GM12878 (cell line): ENCODE data around the gene PCDH15. TPM values are rescaled to one million over a fixed set of nuclear protein-coding genes. Genes with fewer than 3 reads are reported as not detected.

ENCODE experiments used
- ATAC-seq: fragments of 200-7000 bp; cut with Tn5 transposase; 3 replicates; pipeline ENCODE4 v1.9.1; 2020; ENCODE audit warnings: mild to moderate bottlenecking, moderate library complexity
- BruUV-seq: library from RNA; stranded (reverse); fragments of 400-500 nt; replicated peaks from 2 replicates; lab custom pipeline; 2021; lab: Mats Ljungman, UMichigan
- CTCF ChIA-PET: fragments of 300-600 bp; sonication (Branson Sonifier 250); formaldehyde crosslinking; extraction: SDS; loops from one replicate; lab custom pipeline; 2021; ENCODE audit warnings: inconsistent platforms; lab: Yijun Ruan, JAX
- POLR2A ChIA-PET: fragments of 350-600 bp; formaldehyde crosslinking; extraction: SDS; loops from one replicate; lab custom pipeline; 2021; ENCODE audit warnings: inconsistent platforms; lab: Charles Lee
- RAD21 ChIA-PET: fragments of 300-600 bp; sonication (Branson Sonifier 250); formaldehyde crosslinking; loops from one replicate; lab custom pipeline; 2023; ENCODE audit warnings: antibody characterized with exemption; ENCODE audit not compliant: unreplicated experiment; lab: Charles Lee
- SMC1A ChIA-PET: fragments of 300-600 bp; sonication (Branson Sonifier 250); formaldehyde crosslinking; loops from one replicate; lab custom pipeline; 2023; ENCODE audit not compliant: unreplicated experiment, uncharacterized antibody; lab: Charles Lee
- DNase-seq: peaks from one replicate; pipeline ENCODE4 v3.0.0-alpha.2; 2011; ENCODE audit warnings: low read depth, low spot score
- FAIRE-seq: peaks from 3 replicates; lab custom pipeline; 2011; peaks lifted over from hg19 to GRCh38; lab: Jason Lieb, UNC
- H2AFZ ChIP-seq: 2 replicates; pipeline ENCODE4 v1.6.0; 2011; ENCODE audit warnings: low read depth, low read length, control low read depth; ENCODE audit not compliant: control insufficient read depth
- H3K27ac ChIP-seq: 2 replicates; pipeline ENCODE4 v1.5.1; 2011; ENCODE audit warnings: control low read depth; ENCODE audit not compliant: control insufficient read depth, insufficient read depth
- H3K27me3 ChIP-seq, 2 experiments: replicated peaks in 1 of 2; 2 replicates each; pipeline versions ENCODE4 v1.6.0 to v1.6.1; 2011; ENCODE audit warnings: low read length in 1 of 2; ENCODE audit not compliant: control insufficient read depth in 2 of 2, insufficient read depth in 2 of 2
- H3K36me3 ChIP-seq, 2 experiments: 2 replicates each; pipeline ENCODE4 v1.5.1; 2011; ENCODE audit warnings: low read length in 1 of 2; ENCODE audit not compliant: control insufficient read depth in 2 of 2, insufficient read depth in 2 of 2
- H3K4me1 ChIP-seq: 2 replicates; pipeline ENCODE4 v1.6.1; 2011; ENCODE audit warnings: mild to moderate bottlenecking, low read length, moderate library complexity, mixed read lengths; ENCODE audit not compliant: control insufficient read depth, insufficient read depth
- H3K4me2 ChIP-seq: 2 replicates; pipeline ENCODE4 v1.6.0; 2011; ENCODE audit warnings: control low read depth; ENCODE audit not compliant: control insufficient read depth, insufficient read depth
- H3K4me3 ChIP-seq: fragments of 200-600 bp; sonication (generic); 2 replicates; pipeline ENCODE4 v1.5.1; 2016
- H3K79me2 ChIP-seq: 2 replicates; pipeline ENCODE4 v1.6.0; 2011; ENCODE audit warnings: low read length; ENCODE audit not compliant: control insufficient read depth, insufficient read depth
- H3K9ac ChIP-seq: 2 replicates; pipeline ENCODE4 v1.8.0; 2011; ENCODE audit warnings: low read length, control low read depth, mixed read lengths; ENCODE audit not compliant: control insufficient read depth, insufficient read depth
- H3K9me3 ChIP-seq: replicated peaks from 3 replicates; pipeline ENCODE4 v1.5.1; 2011; ENCODE audit warnings: mild to moderate bottlenecking, low read length; ENCODE audit not compliant: control insufficient read depth, insufficient read depth
- H4K20me1 ChIP-seq: 2 replicates; pipeline ENCODE4 v1.6.0; 2011; ENCODE audit not compliant: control insufficient read depth, insufficient read depth
- ASH2L ChIP-seq: fragments of 300-600, 200-600 bp; sonication (generic); IDR thresholded peaks from 2 replicates; pipeline ENCODE4 v1.6.1; 2017; ENCODE audit warnings: low read depth, mild to moderate bottlenecking, borderline replicate concordance
- ATF2 ChIP-seq: IDR thresholded peaks from 2 replicates; pipeline ENCODE4 v1.6.1; 2012; ENCODE audit warnings: low read length, inconsistent platforms
- CREB1 ChIP-seq: IDR thresholded peaks from 2 replicates; pipeline ENCODE4 v1.6.1; 2012; ENCODE audit warnings: low read depth, mild to moderate bottlenecking, inconsistent platforms
- GATAD2B ChIP-seq: fragments of 450-650 bp; conservative IDR thresholded peaks from 2 replicates; pipeline ENCODE4 v1.6.1; 2017; ENCODE audit warnings: low read depth, mild to moderate bottlenecking, moderate library complexity
- MXI1 ChIP-seq: fragments of 150-350 bp; IDR thresholded peaks from 2 replicates; pipeline ENCODE4 v1.6.1; 2011; ENCODE audit warnings: low read depth, mild to moderate bottlenecking, inconsistent platforms, low read length, improper control_type of control experiment
- NRF1 ChIP-seq: conservative IDR thresholded peaks from 2 replicates; pipeline ENCODE4 v1.6.1; 2011; ENCODE audit warnings: mild to moderate bottlenecking, low read depth, low read length, improper control_type of control experiment
- RFX5 ChIP-seq: IDR thresholded peaks from 2 replicates; pipeline ENCODE4 v1.6.1; 2011; ENCODE audit warnings: low read depth, low read length, improper control_type of control experiment
- SREBF2 ChIP-seq: IDR thresholded peaks from 2 replicates; pipeline ENCODE4 v1.6.1; 2012; ENCODE audit warnings: mild to moderate bottlenecking, low read length
- TAF1 ChIP-seq: IDR thresholded peaks from 2 replicates; pipeline ENCODE4 v1.6.1; 2011; ENCODE audit warnings: mild to moderate bottlenecking, low read depth, low read length, borderline replicate concordance
- TCF7 ChIP-seq: IDR thresholded peaks from 2 replicates; pipeline ENCODE4 v1.6.1; 2014; ENCODE audit warnings: antibody characterized with exemption, borderline replicate concordance
- ZNF207 ChIP-seq: fragments of 450-650 bp; IDR thresholded peaks from 2 replicates; pipeline ENCODE4 v1.6.1; 2014; ENCODE audit warnings: antibody characterized with exemption, mild to moderate bottlenecking, borderline replicate concordance
- WGBS: methylation state at CpG from one replicate; pipeline ENCODE4 v1.1.6; 2016; ENCODE audit warnings: low lambda C conversion rate; ENCODE audit not compliant: insufficient replicate concordance, insufficient coverage; ENCODE audit errors: missing lambda C conversion rate; 5-methylcytosine and 5-hydroxymethylcytosine counted together
- in situ Hi-C: fragments of 300-500 bp; cut with MboI; formaldehyde crosslinking; loops from 9 replicates; pipeline ENCODE4 v1.14.3; 2018; ENCODE audit warnings: mixed read lengths
- intact Hi-C: fragments of 100-400 bp; cut with micrococcal nuclease; formaldehyde crosslinking; loops from one replicate; pipeline ENCODE4 v1.14.2; 2022; ENCODE audit not compliant: unreplicated experiment
- polyA plus RNA-seq, 11 experiments: library from polyadenylated mRNA; depleted of rRNA in 4 of 11; unstranded in 6 of 11; stranded (reverse) in 5 of 11; fragments of >200 nt; fragmentation: Nextera tagmentation in 4 of 11; fragmentation: Illumina TruSeq in 1 of 11; extraction: Ambion mirVana in 4 of 11; extraction: Trizol in 1 of 11; gene quantifications; 1 replicate in 1 of 11; 2 replicates in 10 of 11; pipeline versions ENCODE4 v1.2.1 to v1.2.3, GENCODE V29; 2011 to 2016; ENCODE audit warnings: inconsistent platforms in 2 of 11, missing spikeins in 2 of 11, low read depth in 1 of 11
- total RNA-seq, 4 experiments: library from RNA; depleted of rRNA in 3 of 4; stranded (reverse); fragments of >200 nt in 3 of 4; fragmentation: Illumina TruSeq in 1 of 4; extraction: Trizol in 1 of 4; gene quantifications; 2 replicates each; pipeline versions ENCODE4 v1.2.1 to v1.2.3, GENCODE V29; 2013 to 2021
- TF ChIP-seq, protein P1 (sequence below): fragments of 450-650 bp; IDR thresholded peaks from 2 replicates; pipeline ENCODE4 v1.6.1; 2017; ENCODE audit warnings: mild to moderate bottlenecking
- TF ChIP-seq, protein P2 (sequence below): fragments of 450-650 bp; formaldehyde crosslinking; IDR thresholded peaks from 2 replicates; pipeline ENCODE4 v1.4.0; 2020; ENCODE audit warnings: mild to moderate bottlenecking, moderate library complexity

Gene PCDH15
- total and polyA plus RNA-seq, 10 of the 15 experiments (the other 5 are each of a cell fraction or from before 2014, with no cell fraction given) = 0.03 to 0.52 (median 0.07) TPM; not detected in 6

- Histone ChIP-seq H3K4me3 (no peak overlapping the region), H3K36me3 (no peaks in the 10 kb centered on the region), H3K4me1 (no peaks in the 10 kb centered on the region), H3K9ac (no peak overlapping the region), H3K79me2 (no peaks in the 10 kb centered on the region), H2AFZ (no peak overlapping the region), H4K20me1 (no peaks in the 10 kb centered on the region), H3K9me3 (no peaks in the 10 kb centered on the region)
- ATAC-seq (no peak), FAIRE-seq (no peak)
- ChIA-PET POLR2A (no interaction called here), CTCF (no interaction called here), SMC1A (interaction anchor here (0.5 kb wide), 1 partner anchor 13 kb away, joined by 3 read pairs; no protein-coding TSS in a partner anchor), RAD21 (no interaction called here)
- intact Hi-C loops = no loop called here
- in situ Hi-C loops = no loop called here
- TF ChIP-seq TAF1 = no peak
- TF ChIP-seq ASH2L = no peak
- no peak for TF ChIP-seq SREBF2
- TF ChIP-seq GATAD2B = no peak
- TF ChIP-seq ATF2 = no peak
- TF ChIP-seq, protein P1, sequence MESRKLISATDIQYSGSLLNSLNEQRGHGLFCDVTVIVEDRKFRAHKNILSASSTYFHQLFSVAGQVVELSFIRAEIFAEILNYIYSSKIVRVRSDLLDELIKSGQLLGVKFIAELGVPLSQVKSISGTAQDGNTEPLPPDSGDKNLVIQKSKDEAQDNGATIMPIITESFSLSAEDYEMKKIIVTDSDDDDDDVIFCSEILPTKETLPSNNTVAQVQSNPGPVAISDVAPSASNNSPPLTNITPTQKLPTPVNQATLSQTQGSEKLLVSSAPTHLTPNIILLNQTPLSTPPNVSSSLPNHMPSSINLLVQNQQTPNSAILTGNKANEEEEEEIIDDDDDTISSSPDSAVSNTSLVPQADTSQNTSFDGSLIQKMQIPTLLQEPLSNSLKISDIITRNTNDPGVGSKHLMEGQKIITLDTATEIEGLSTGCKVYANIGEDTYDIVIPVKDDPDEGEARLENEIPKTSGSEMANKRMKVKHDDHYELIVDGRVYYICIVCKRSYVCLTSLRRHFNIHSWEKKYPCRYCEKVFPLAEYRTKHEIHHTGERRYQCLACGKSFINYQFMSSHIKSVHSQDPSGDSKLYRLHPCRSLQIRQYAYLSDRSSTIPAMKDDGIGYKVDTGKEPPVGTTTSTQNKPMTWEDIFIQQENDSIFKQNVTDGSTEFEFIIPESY = no peak
- no peak for TF ChIP-seq MXI1
- TF ChIP-seq NRF1 = no peak
- TF ChIP-seq RFX5 = no peak
- TF ChIP-seq ZNF207 = no peak
- TF ChIP-seq, protein P2, sequence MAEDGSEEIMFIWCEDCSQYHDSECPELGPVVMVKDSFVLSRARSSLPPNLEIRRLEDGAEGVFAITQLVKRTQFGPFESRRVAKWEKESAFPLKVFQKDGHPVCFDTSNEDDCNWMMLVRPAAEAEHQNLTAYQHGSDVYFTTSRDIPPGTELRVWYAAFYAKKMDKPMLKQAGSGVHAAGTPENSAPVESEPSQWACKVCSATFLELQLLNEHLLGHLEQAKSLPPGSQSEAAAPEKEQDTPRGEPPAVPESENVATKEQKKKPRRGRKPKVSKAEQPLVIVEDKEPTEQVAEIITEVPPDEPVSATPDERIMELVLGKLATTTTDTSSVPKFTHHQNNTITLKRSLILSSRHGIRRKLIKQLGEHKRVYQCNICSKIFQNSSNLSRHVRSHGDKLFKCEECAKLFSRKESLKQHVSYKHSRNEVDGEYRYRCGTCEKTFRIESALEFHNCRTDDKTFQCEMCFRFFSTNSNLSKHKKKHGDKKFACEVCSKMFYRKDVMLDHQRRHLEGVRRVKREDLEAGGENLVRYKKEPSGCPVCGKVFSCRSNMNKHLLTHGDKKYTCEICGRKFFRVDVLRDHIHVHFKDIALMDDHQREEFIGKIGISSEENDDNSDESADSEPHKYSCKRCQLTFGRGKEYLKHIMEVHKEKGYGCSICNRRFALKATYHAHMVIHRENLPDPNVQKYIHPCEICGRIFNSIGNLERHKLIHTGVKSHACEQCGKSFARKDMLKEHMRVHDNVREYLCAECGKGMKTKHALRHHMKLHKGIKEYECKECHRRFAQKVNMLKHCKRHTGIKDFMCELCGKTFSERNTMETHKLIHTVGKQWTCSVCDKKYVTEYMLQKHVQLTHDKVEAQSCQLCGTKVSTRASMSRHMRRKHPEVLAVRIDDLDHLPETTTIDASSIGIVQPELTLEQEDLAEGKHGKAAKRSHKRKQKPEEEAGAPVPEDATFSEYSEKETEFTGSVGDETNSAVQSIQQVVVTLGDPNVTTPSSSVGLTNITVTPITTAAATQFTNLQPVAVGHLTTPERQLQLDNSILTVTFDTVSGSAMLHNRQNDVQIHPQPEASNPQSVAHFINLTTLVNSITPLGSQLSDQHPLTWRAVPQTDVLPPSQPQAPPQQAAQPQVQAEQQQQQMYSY (CRISPR knock-in tag) = no peak
- TF ChIP-seq TCF7 = no peak
- TF ChIP-seq CREB1 = no peak
- TF ChIP-seq, all 136 proteins: peak for 0
- BruUV-seq = no TSS peak
- Histone ChIP-seq H3K27me3 (no peaks in the 10 kb centered on the region), H3K27ac (no peak overlapping the region), H3K4me2 (no peak overlapping the region)
- WGBS = 0% methylated on average over 1 of the region's 1 CpG
- DNase-seq = no peak
Observed at GRCh38 chr10:54728511-54728910, 72.5 kb downstream of the PCDH15 start.
